GM12864 (cell line): Measurements from ENCODE around the gene MOB1A.
A peak's percentile ranks its signal among the peaks of the same experiment; 100 is the strongest.

ENCODE experiments used
- DNase-seq: peaks from one replicate; pipeline ENCODE4 v3.0.0-alpha.2; 2011; ENCODE audit warnings: low read depth
- H3K4me3 ChIP-seq: 2 replicates; pipeline ENCODE4 v1.5.1; 2011; ENCODE audit warnings: mild to moderate bottlenecking, low read depth, low read length, control low read depth
- CTCF ChIP-seq: IDR thresholded peaks from 2 replicates; pipeline ENCODE4 v1.5.1; 2011; ENCODE audit warnings: low read depth, mild to moderate bottlenecking, moderate library complexity, low read length, control low read depth, inconsistent platforms; ENCODE audit errors: missing control alignments

Gene MOB1A

GRCh38 chr2:74178211-74179062, at the start of gene MOB1A:
TSS of gene MOB1A (minus strand) at chr2:74178879. CDS start at chr2:74178674, 205 bp downstream.
- peak; percentile 98 for DNase-seq
- peak within 1 kb of the TSS; percentile 94 for H3K4me3 ChIP-seq
- TF ChIP-seq CTCF = no peak

- no peak for DNase-seq
- no peak for TF ChIP-seq CTCF
Measured at GRCh38 chr2:74227646-74228045, 49.0 kb upstream of the MOB1A start.

GRCh38 chr2:74226648-74227213, 48.1 kb upstream of the MOB1A start:
- no peak for DNase-seq
- no peak overlapping the region for H3K4me3 ChIP-seq
- no peak for TF ChIP-seq CTCF

More at GRCh38 chr2:74227646-74228045, 49.0 kb upstream of the MOB1A start:
- H3K4me3 ChIP-seq = no peak overlapping the region

GRCh38 chr2:74225698-74226459, 47.2 kb upstream of the MOB1A start:
- TF ChIP-seq CTCF = no peak
- DNase-seq = no peak
- no peak overlapping the region for H3K4me3 ChIP-seq

GRCh38 chr2:74223941-74224770, 45.5 kb upstream of the MOB1A start:
- no peak for DNase-seq
- no peak overlapping the region for H3K4me3 ChIP-seq
- TF ChIP-seq CTCF = no peak

- DNase-seq = no peak
- no peak for TF ChIP-seq CTCF
- H3K4me3 ChIP-seq = no peak overlapping the region
Measured at GRCh38 chr2:74222300-74222650, 43.6 kb upstream of the MOB1A start.
